Motor neuron (in vitro differentiated cells): ENCODE results near the gene LAMB2. TPM values are rescaled to one million over a fixed set of nuclear protein-coding genes. Genes with fewer than 3 reads are reported as not detected.

Source experiments
- ATAC-seq, 8 experiments: fragments of 200-7000 bp; cut with Tn5 transposase; replicated peaks in 6 of 8; 2 replicates each; pipeline ENCODE4 v1.8.0; 2021; ENCODE audit warnings: mild to moderate bottlenecking in 8 of 8, moderate library complexity in 8 of 8
- H3K27ac ChIP-seq, 2 donors: fragments of 250-450 bp; sonication (Bioruptor Pico); 2 replicates each; pipeline ENCODE4 v1.9.0; 2021; ENCODE audit warnings: antibody characterized with exemption in 2 of 2, mild to moderate bottlenecking in 2 of 2, moderate library complexity in 1 of 2
- H3K4me1 ChIP-seq, 2 donors: fragments of 250-450 bp; sonication (Bioruptor Pico); replicated peaks in 1 of 2; 2 replicates each; pipeline ENCODE4 v1.6.1; 2021; ENCODE audit warnings: antibody characterized with exemption in 2 of 2, mild to moderate bottlenecking in 2 of 2, moderate library complexity in 1 of 2
- H3K4me3 ChIP-seq, 5 donors: fragments of 250-450 bp; sonication (Bioruptor Pico); 2 replicates each; pipeline ENCODE4 v1.9.0; 2021; ENCODE audit warnings: antibody characterized with exemption in 5 of 5, mild to moderate bottlenecking in 5 of 5, moderate library complexity in 4 of 5
- WGBS, 10 experiments: fragments of 450-650 bp; shearing (Covaris generic); methylation state at CpG; one replicate each; pipeline ENCODE4 v1.0.0; 2022; 5-methylcytosine and 5-hydroxymethylcytosine counted together
- in situ Hi-C, 9 experiments: fragments of 400-800 bp; cut with MboI; loops; one replicate each; pipeline ENCODE4 v1.15.0; 2021; ENCODE audit warnings: low sequenced_read_pairs in 9 of 9, low pct_unique_long_range_greater_than_20kb in 2 of 9; ENCODE audit not compliant: unreplicated experiment in 9 of 9
- total RNA-seq, 8 experiments: library from RNA; unstranded; fragments of 300-600 nt; gene quantifications; 2 replicates each; pipeline versions ENCODE4 v1.2.3 to v1.2.4, GENCODE V29; 2022

LAMB2 gene
- total RNA-seq, 8 experiments from 2014 or later = 26.3 to 559 (median 110) TPM

DNA sequence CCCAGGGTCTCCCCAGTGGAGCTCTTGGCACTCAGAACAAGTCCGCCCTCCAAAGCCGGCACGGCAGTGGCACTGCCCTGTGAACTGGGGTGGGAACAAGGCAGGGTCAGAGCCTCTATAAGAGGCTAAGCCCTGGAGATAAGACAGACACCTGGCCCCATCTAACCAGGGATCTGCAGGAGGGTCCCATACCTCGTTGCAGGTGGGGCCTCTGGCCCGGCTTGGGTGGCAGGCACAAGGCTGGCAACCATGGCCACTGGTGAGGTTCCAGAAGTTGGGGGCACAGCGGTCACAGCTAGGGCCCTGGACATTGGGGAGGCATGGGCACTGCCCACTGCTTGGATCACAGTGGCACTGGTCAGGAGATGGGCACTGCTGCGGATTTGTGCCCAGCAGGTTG is 8.6 kb downstream of the LAMB2 start:
- WGBS, 10 experiments = 62% methylated on average over 3 of the region's 7 CpGs; no CpG with 5 or more reads in 9 of the 10 experiments
- Histone ChIP-seq H3K4me3 (no peak overlapping the region), H3K4me1 (peaks cover 6 to 7% of the 10 kb centered on the region in 2 donors), H3K27ac (no peak overlapping the region)
- ATAC-seq = no peak
- in situ Hi-C loops = no loop called here

DNA sequence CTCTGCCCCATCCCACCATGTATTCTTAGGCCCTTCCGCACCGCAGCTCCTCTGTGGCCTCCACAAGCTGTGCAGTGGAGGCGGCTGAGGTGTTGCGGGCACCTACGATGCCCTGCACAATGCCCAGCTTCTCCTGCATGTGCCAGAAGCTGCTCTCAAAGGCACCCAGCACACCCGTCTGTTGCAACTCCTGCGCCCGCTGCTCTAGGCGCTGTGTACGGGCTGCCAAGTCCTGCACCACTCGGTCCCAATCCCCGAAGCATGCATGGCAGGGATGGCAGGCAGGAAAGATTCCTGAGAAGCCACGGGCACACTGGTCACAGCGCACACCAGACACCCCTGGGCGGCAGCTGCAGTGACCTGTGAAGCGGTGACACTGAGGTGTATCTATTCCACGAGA is 9.2 kb downstream of the LAMB2 start:
- 88 to 100% methylated on average over 4 to 9 of the region's 17 CpGs; no CpG with 5 or more reads in 8 of the 10 experiments for whole genome bisulfite sequencing, 10 experiments
- Histone ChIP-seq H3K4me3 (no peak overlapping the region), H3K27ac (no peak overlapping the region), H3K4me1 (peaks cover 9 to 12% of the 10 kb centered on the region in 2 donors)
- ATAC-seq = no peak
- in situ Hi-C loops = no loop called here

DNA sequence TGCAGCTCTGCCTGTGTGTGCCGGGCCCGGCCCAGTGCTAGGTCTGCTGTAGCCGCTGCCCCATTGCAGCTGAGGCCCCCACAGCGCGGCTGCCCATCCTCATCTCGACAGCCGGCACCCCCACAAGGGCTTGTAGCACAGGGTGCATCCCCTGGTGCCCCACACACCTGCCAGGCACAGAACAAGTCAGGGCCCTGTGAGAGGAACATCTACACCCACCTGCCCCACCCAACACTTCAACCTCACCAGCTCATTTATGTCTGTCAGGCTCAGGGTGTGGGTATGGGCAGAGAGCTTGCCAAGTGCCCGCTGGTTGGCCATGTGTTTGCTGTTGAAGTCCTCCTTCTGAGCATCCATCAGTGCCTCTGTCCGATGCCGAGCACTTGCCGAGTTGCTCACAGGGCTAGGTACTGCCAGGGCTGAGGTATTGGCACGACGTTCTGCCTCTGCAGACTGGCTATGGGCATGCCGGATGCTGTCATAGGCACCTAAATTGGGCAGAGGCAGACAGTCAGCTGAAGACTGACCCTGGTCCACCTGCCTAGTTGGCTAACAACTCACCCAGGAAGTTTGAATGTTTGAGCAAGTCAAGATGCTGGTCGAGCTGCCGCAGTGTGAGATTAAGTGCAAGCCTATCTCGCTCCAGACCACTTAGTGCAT is 9.8 kb downstream of the LAMB2 start:
- no peak overlapping the region for H3K4me3 ChIP-seq
- H3K27ac ChIP-seq = no peak overlapping the region
- ATAC-seq = no peak
- peaks cover 9 to 12% of the 10 kb centered on the region in 2 donors for H3K4me1 ChIP-seq
- 60 to 100% (median 90%) methylated on average over 1 to 4 of the region's 17 CpGs; no CpG with 5 or more reads in 4 of the 10 experiments for WGBS, 10 experiments
- in situ Hi-C loops = no loop called here

DNA sequence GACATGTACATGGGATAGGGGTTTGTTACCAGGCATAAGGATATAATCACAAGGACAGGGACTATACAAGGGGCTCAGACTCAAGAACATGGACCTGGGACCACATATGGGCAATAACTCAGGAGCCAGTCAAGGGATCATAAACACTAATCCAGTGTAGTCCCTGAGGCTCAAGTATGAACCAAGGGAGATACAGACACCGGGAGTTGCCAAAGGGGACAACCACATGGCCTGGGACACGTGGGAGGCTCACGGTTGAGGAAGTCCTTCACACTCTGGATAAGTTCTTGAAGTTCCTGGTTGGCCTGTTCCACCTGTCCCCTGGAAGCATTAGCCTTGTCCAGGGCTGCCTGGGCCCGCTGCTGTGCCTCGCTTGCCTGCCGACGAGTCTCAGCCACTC is 10.4 kb downstream of the LAMB2 start:
- Histone ChIP-seq H3K4me1 (peaks cover 9 to 12% of the 10 kb centered on the region in 2 donors), H3K27ac (no peak overlapping the region), H3K4me3 (no peak overlapping the region)
- 74 to 100% (median 80%) methylated on average over 1 to 6 of the region's 7 CpGs; no CpG with 5 or more reads in 7 of the 10 experiments for WGBS, 10 experiments
- no peak for ATAC-seq
- in situ Hi-C loops = no loop called here

DNA sequence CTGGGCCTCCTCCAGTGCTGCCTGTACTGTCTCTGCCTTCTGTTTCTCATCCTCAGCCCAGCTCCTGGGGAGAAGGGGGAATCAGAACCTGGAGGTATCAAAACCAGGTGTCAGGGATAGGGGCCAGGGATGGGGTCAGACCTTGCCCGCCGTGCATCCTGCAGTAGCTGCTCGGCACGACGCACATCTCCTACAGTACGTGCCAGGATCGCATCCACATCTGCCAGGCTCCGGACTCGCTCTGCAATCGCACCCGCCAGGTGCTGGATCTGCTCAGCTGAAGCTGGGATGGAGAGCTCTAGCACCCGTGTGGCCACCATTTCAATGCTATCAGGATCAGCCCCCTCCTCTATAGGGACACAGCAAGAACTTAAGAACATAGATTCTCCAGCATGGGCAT is 10.8 kb downstream of the LAMB2 start:
- 96 to 100% methylated on average over 2 to 5 of the region's 12 CpGs; no CpG with 5 or more reads in 8 of the 10 experiments for WGBS, 10 experiments
- in situ Hi-C loops = no loop called here
- H3K27ac ChIP-seq = no peak overlapping the region
- ATAC-seq = no peak
- H3K4me1 ChIP-seq = peaks cover 9 to 12% of the 10 kb centered on the region in 2 donors
- no peak overlapping the region for H3K4me3 ChIP-seq

DNA sequence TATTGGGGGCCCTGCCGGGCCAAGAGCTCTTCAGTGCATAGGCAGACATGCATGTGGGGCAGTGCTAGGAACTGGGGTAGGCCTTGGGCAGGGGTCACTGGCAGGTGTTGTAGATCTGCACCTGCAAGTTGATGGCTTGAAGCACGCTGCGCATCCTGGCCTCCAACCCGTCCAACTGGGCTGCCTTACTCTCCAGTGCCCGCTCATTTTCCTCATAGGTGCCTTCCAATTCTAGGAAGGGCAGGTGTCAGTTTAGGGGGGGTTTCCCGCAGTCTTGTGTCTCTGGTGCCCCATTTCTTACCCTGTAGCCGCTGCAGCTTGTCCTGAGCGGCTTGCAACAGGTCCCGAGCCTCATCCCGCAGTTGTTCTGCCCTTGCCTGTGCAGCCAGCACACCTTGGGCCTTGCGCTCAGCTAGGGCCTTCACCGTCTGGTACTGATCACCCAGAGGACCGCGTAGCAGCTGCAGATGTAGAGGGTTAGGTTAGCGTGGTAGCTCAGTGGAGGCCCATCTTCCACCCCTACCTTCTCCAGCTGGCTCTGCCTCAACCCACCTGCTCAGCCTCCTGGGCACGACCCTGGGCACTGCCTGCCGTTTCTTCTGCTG is 11.6 kb downstream of the LAMB2 start:
- H3K27ac ChIP-seq = peak overlapping the region; percentile 93
- 68 to 100% (median 85%) methylated on average over 1 to 11 of the region's 17 CpGs; no CpG with 5 or more reads in 5 of the 10 experiments for WGBS, 10 experiments
- peaks cover 9 to 12% of the 10 kb centered on the region in 2 donors for H3K4me1 ChIP-seq
- H3K4me3 ChIP-seq = peak overlapping the region; percentile 69 to 97 (median 86)
- no peak for ATAC-seq
- in situ Hi-C loops = no loop called here

DNA sequence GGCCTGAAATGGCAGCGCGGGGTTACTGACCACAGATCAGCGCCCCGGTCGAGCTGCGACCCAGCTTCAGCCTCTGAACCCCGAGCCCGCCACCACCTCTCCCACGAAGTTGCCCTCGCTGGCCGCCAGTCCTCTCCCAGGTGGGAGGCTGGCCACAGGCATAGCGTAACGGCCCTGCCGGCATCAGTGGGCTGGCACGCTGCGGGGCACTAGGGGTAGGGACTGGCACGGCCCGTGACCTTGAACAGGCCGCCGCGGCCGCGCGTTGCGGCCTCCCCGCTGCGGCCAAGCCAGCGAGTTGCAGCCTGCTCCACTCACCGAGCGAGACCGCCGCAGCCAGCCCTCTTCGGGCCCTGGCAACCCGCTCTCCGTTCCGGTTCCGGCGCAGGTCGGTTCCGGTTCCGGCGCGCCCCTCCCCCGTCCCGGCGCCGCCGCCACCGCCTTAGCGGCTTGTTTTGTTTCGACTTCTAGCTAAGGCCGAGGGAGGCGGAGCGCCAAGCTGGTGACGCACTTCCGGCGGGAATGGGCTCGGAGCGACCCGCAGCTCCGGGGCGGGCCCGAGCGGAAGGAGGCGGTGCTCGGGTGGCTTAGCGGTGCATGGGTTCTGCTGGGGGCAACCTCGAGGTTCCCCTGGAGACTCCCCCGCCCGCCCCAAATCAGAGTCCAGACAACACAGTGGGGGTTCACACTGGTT is 12.3 kb downstream of the LAMB2 start, which contains the start of gene USP19:
TSS of gene USP19 (minus strand) at position 386 of the 694 bp plus-strand sequence. CDS start 1,678 bp downstream, outside the sequence.
- in situ Hi-C loops = no loop called here
- Histone ChIP-seq H3K4me1 (peaks cover 9 to 12% of the 10 kb centered on the region in 2 donors), H3K27ac (peak within 1 kb of the TSS; percentile 93), H3K4me3 (peak within 1 kb of the TSS; percentile 69 to 97 (median 86))
- peak; percentile 93 to 98 (median 96) for ATAC-seq
- WGBS, 10 experiments = 0 to 2% (median 0%) methylated on average over 1 to 15 of the region's 70 CpGs; no CpG with 5 or more reads in 5 of the 10 experiments

DNA sequence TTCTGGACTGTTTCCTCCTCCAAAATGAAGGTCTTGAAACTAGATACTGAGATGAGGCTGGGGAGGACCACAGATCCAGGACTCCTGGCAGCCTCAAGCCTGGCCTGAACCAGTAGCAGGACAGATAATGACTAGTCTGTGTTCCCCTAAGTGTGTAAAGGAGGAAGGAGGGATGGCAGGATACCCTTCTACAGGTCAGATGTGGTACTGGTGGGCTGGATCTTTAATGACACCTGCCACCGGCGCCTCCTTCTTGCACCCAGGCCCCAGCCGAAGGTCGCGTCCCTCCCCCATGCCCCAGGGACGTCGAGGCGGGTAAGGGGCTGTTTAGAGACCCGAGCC is 12.8 kb downstream of the LAMB2 start:
- 0 to 4% methylated on average over 2 to 5 of the region's 9 CpGs; no CpG with 5 or more reads in 8 of the 10 experiments for WGBS, 10 experiments
- in situ Hi-C loops = no loop called here
- peak overlapping the region; percentile 93 for H3K27ac ChIP-seq
- H3K4me1 ChIP-seq = peaks cover 9 to 12% of the 10 kb centered on the region in 2 donors
- ATAC-seq = peak in 2 of 8 experiments; percentile 2 to 4
- H3K4me3 ChIP-seq = peak overlapping the region; percentile 69 to 97 (median 86)

DNA sequence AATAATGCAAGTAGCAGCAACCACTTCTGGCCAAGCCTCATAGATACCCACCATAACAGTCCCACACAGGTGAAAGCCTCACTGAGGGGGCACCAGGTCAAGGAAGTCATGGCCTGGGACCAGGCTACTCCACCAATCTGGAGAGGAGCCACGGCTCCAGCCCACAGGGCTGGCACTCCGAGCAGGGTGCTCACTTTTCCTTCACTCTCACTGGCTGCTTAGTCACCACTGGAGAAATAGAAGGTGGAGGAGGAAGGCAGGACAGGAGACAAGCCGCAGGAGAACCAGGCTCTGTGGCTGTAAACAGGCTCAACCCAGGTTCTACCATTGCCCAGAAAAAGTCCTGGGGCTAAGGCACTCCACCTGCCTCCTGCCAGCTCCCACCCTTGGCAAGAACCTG is 13.4 kb downstream of the LAMB2 start:
- in situ Hi-C loops = no loop called here
- peaks cover 9 to 12% of the 10 kb centered on the region in 2 donors for H3K4me1 ChIP-seq
- H3K27ac ChIP-seq = peak overlapping the region in 1 of 2 donors; percentile 93
- WGBS, 10 experiments = 0 to 93% (median 70%) methylated on average over 1 to 3 of the region's 3 CpGs; no CpG with 5 or more reads in 4 of the 10 experiments
- peak in 2 of 8 experiments; percentile 3 to 6 for ATAC-seq
- peak overlapping the region; percentile 69 to 97 (median 86) for H3K4me3 ChIP-seq

DNA sequence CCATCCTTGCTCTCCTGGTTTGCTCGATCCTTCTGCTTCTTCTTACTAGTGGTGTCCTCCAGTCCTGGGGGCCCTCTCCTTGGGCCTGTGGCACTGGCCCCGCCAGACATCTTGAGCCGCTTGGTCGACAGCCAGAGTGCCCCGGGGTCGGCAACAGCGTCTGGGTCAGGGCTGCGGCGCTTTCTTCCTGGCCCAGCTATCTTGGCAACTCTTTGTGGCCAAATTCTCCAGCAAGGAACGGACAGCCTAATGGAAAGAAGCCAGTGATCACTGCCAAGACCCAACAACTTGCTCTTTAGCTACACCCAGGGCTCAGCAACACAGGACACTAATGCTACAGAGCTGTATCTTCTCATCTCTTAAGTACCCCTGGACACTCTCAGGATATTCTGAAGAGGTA is 13.8 kb downstream of the LAMB2 start:
- H3K4me1 ChIP-seq = peaks cover 9 to 12% of the 10 kb centered on the region in 2 donors
- peak overlapping the region in 1 of 5 donors; percentile 87 for H3K4me3 ChIP-seq
- 51 to 100% (median 90%) methylated on average over 1 to 10 of the region's 10 CpGs; no CpG with 5 or more reads in 4 of the 10 experiments for WGBS, 10 experiments
- no peak for ATAC-seq
- in situ Hi-C loops = no loop called here
- H3K27ac ChIP-seq = no peak overlapping the region

DNA sequence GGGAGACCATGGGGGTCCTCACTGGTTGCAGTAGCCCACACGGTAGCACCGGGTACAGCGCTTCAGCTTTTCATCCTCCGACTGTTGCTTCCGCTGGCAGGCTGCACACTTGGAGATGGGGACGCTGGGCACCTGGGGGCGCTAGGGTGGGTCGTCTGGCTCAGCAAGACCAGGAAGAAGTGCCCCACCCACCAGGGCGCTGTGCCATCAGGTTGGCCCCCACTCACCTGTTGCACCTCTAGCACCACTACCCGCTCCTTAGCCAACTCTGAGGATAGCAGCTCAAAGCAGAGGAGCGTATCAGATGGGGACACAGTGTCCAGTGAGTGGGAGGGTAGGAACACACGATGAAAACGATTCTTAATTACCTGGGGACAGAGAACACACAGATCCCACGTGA is 20.6 kb downstream of the LAMB2 start:
- ATAC-seq = no peak
- Histone ChIP-seq H3K4me1 (no peaks in the 10 kb centered on the region), H3K27ac (no peak overlapping the region), H3K4me3 (no peak overlapping the region)
- 86 to 100% (median 100%) methylated on average over 2 to 5 of the region's 14 CpGs; no CpG with 5 or more reads in 5 of the 10 experiments for WGBS, 10 experiments
- in situ Hi-C loops = no loop called here

DNA sequence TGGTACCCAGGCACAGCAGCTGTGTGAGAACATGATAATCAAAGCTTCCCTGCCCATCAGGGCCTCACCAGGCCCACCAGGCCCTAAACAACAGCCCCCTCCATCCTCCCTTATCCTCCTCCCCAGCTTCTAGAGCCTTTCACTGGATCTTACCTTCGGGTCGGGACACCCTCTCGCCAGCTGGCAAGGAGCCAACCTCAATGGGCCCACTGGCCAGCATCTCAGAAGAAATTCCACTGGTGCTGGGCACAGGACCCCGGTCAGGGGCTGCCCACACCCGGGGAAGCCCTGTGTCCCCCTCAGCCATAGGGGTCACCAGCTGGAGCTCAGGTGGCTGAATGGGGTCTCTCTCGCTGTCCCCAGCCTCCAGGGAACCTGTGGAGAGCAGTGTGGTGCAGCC is 21.5 kb downstream of the LAMB2 start:
- Histone ChIP-seq H3K4me3 (no peak overlapping the region), H3K27ac (no peak overlapping the region), H3K4me1 (no peaks in the 10 kb centered on the region)
- no CpG with 5 or more reads among the region's 6 CpGs for WGBS, 10 experiments
- in situ Hi-C loops = no loop called here
- ATAC-seq = no peak

DNA sequence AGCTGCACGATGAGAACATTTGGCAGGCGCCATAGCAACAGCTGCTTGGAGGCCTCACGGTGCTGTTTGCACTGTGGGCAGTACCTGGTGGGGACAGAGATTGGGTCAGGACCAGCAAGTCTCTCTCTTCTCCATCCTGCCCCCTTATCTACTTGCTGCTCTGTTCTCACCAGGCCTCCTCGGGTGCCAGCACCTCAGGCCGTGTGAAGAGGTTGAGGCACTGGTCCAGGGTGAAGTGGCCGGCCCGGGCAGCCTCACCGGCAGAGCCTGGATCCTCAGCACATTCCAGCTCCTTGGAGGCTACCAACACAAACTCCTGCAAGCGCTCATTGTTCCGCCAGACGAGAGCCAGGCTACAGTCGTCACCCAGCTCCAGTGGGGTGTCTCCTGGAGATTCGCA is 22.1 kb downstream of the LAMB2 start:
- in situ Hi-C loops = no loop called here
- Histone ChIP-seq H3K4me1 (peaks cover under 1 to 3% of the 10 kb centered on the region in 2 donors), H3K4me3 (no peak overlapping the region), H3K27ac (no peak overlapping the region)
- WGBS, 10 experiments = 75 to 91% (median 81%) methylated on average over 2 to 7 of the region's 13 CpGs; no CpG with 5 or more reads in 6 of the 10 experiments
- no peak for ATAC-seq
